ENCODE data around the gene ZNF576.
"Not testable (repeated sequence)": the region's sequence is repeated elsewhere in the genome, so short reads cannot be mapped to it uniquely, and the experiment has no call there.

Gene ZNF576

DNA sequence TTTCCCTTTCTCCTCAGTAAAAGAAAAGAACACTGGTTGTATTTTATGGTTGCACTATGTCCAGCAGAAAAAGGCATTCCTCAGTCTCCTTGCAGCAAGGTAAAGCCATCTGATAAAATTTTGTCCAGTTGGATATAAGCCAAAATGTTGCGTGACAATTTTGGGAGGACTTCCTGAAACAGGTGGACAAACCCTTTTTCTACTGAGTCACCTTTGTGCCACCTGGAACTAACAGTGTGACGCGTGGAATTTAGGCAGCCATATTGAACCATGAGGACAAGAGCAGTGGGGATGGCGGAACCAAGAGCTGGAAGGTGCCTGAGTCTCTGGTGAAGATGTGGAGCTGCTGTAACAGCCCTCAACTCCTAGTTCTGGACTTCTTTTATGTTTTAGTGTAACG lies 35.1 kb downstream of the ZNF576 start:
- Mint-ChIP-seq H3K4me3 (no peak overlapping the region), H3K9me3 (no peaks in the 10 kb centered on the region), H3K4me1 (peaks cover 30% of the 10 kb centered on the region), H3K27me3 (ENCODE audit: low read depth, poor library complexity) (peaks cover 15% of the 10 kb centered on the region), H3K36me3 (ENCODE audit: low read depth) (peaks cover 8% of the 10 kb centered on the region), H3K27ac (no peak overlapping the region)
- no peak for DNase-seq
- TF ChIP-seq, protein P1, sequence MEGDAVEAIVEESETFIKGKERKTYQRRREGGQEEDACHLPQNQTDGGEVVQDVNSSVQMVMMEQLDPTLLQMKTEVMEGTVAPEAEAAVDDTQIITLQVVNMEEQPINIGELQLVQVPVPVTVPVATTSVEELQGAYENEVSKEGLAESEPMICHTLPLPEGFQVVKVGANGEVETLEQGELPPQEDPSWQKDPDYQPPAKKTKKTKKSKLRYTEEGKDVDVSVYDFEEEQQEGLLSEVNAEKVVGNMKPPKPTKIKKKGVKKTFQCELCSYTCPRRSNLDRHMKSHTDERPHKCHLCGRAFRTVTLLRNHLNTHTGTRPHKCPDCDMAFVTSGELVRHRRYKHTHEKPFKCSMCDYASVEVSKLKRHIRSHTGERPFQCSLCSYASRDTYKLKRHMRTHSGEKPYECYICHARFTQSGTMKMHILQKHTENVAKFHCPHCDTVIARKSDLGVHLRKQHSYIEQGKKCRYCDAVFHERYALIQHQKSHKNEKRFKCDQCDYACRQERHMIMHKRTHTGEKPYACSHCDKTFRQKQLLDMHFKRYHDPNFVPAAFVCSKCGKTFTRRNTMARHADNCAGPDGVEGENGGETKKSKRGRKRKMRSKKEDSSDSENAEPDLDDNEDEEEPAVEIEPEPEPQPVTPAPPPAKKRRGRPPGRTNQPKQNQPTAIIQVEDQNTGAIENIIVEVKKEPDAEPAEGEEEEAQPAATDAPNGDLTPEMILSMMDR (IDR thresholded peaks at IDR 0.05), result no peak

DNA sequence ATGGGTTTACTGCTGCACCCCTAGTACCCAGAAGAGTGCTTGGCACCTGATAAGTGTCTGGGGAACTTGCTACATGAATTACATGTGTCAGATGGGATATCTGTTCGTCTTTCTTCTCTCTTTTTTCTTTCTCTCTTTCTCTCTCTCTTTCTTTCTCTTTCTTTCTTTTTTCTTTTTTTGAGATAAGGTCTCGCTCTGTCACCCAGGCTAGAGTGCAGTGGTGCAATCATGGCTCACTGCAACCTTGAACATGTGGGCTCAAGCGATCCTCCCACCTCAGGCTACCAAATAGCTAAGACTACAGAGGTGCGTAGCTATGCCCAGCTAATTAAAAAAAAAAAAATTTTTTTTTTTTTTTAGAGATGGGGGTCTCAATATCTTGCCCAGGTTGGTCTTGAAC lies 37.1 kb downstream of the ZNF576 start:
- TF ChIP-seq, protein P1 (IDR thresholded peaks at IDR 0.05), result no peak
- no peak for DNase-seq
- Mint-ChIP-seq H3K27me3 (ENCODE audit: low read depth, poor library complexity) (peaks cover 31% of the 10 kb centered on the region), H3K27ac (no peak overlapping the region), H3K4me3 (no peak overlapping the region), H3K4me1 (peaks cover 30% of the 10 kb centered on the region), H3K9me3 (no peaks in the 10 kb centered on the region), H3K36me3 (ENCODE audit: low read depth) (peaks cover 4% of the 10 kb centered on the region)

DNA sequence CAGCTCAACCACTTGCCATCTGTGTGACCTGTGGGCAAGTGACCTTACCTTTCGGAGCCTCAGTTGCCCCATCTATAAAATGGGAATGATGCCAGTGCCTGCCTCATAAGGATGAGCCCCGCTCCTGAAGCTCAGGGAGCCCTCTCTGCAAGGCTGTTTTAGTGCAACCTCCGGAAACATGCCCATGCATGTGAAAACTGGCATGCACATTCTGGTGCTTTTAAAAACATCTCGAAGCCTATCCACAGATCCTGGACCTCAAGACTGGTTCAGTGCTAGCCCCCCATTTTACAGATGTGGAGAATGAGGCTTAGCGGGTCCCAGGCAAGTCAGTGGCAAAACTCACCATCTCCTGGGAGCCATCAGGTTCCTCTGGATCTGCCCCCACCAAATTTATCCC lies 37.7 kb downstream of the ZNF576 start:
- no peaks in the 10 kb centered on the region for H3K9me3 Mint-ChIP-seq

DNA sequence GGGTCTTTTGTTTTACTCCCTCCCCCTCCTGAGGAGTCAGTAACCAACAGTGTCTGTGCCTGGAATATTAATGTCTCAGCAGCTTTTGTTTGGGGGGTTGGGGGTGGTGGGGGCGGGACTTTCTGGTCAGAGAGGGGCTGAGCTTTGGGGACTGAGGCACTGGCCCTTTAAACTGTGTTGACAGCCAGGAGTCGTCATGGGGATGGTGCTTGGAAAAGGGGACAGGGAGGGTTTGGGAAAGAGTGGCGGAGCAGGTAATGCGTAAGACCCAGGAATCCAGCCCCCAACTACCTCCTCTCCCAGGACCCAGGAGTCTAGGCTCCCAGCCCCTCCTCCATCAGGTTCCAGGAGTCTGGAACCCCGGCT lies 38.1 kb downstream of the ZNF576 start:
- TF ChIP-seq, protein P1 (IDR thresholded peaks at IDR 0.05), result no peak
- peaks cover 38% of the 10 kb centered on the region for H3K4me1 Mint-ChIP-seq
- H3K27ac Mint-ChIP-seq, result no peak overlapping the region
- no peaks in the 10 kb centered on the region for H3K9me3 Mint-ChIP-seq
- H3K4me3 Mint-ChIP-seq, result peak overlapping the region; percentile 82
- H3K27me3 Mint-ChIP-seq (ENCODE audit: low read depth, poor library complexity), result peaks cover 40% of the 10 kb centered on the region
- peaks cover 4% of the 10 kb centered on the region for H3K36me3 Mint-ChIP-seq (ENCODE audit: low read depth)
- no peak for DNase-seq

More for the DNA sequence above, 37.7 kb downstream of the ZNF576 start:
- Mint-ChIP-seq H3K4me3 (no peak overlapping the region), H3K4me1 (peaks cover 35% of the 10 kb centered on the region), H3K27ac (no peak overlapping the region), H3K36me3 (ENCODE audit: low read depth) (peaks cover 4% of the 10 kb centered on the region), H3K27me3 (ENCODE audit: low read depth, poor library complexity) (peaks cover 37% of the 10 kb centered on the region)
- no peak for DNase-seq
- TF ChIP-seq, protein P1 (IDR thresholded peaks at IDR 0.05), result no peak

DNA sequence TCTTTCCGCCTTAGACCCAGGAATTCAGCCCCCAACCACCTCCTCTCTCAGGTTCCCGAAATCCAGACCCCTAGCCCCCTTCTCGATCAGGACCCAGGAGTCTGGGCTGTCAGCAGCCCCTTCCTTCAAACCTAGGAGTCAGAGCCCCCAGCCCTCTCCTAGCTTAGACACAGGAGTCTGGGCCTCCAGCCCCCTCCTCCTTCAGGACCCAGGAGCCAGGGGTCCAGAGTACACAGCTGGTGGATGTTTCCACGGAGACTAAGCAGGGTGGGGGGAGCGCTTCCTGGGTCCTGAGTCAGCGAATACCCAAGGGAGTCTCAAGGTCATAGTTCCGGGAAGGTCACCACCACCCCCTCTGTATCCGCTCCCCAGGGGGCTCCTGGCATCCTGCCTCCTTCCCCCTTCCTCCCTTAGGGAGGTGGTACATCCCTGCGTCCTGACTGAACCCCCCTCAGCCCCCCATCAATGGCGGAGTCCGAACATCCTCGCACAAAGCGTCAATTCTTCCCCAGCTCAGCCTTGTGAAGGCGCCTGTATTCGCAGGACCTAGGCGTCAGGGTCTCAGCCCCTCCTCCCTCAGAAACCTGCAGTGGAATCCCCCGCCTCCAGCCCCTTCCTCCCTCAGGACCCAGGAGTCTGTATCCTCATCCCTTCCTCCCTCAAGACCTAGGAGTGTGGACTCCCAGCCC lies 38.6 kb downstream of the ZNF576 start:
- Mint-ChIP-seq H3K27me3 (ENCODE audit: low read depth, poor library complexity) (peaks cover 40% of the 10 kb centered on the region), H3K4me1 (peaks cover 38% of the 10 kb centered on the region), H3K9me3 (no peaks in the 10 kb centered on the region), H3K4me3 (peak overlapping the region; percentile 82), H3K27ac (peak overlapping the region; percentile 82), H3K36me3 (ENCODE audit: low read depth) (peaks cover 4% of the 10 kb centered on the region)
- DNase-seq, result peak; percentile 52
- TF ChIP-seq, protein P1 (IDR thresholded peaks at IDR 0.05), result no peak

DNA sequence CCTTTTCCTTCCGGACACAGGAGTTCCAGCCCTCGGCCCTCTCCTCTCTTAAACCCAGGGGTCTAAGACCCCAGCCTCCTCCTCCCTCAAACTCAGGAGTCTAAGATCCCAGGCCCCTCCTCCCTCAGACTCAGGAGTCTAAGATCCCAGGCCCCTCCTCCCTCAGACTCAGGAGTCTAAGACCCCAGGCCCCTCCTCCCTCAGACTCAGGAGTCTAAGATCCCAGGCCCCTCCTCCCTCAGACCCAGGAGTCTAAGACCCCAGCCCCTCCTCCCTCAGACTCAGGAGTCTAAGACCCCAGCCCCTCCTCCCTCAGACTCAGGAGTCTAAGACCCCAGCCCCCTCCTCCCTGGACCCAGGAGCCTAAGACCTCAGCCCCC lies 39.2 kb downstream of the ZNF576 start:
- H3K4me1 Mint-ChIP-seq, result peaks cover 38% of the 10 kb centered on the region
- DNase-seq, result peak; percentile 49
- peak overlapping the region; percentile 82 for H3K4me3 Mint-ChIP-seq
- not testable (repeated sequence) for H3K36me3 Mint-ChIP-seq (ENCODE audit: low read depth); H3K9me3 Mint-ChIP-seq
- peaks cover 41% of the 10 kb centered on the region for H3K27me3 Mint-ChIP-seq (ENCODE audit: low read depth, poor library complexity)
- H3K27ac Mint-ChIP-seq, result peak overlapping the region; percentile 82
